ENCODE data around the gene TPSD1. TPM values are rescaled to one million over a fixed set of nuclear protein-coding genes. Genes with fewer than 3 reads are reported as not detected.
"Not testable (repeated sequence)": the region's sequence is repeated elsewhere in the genome, so short reads cannot be mapped to it uniquely, and the experiment has no call there.

The TPSD1 gene
- polyA plus RNA-seq, 3 donors, result 0.95 TPM; not detected in 2

DNA sequence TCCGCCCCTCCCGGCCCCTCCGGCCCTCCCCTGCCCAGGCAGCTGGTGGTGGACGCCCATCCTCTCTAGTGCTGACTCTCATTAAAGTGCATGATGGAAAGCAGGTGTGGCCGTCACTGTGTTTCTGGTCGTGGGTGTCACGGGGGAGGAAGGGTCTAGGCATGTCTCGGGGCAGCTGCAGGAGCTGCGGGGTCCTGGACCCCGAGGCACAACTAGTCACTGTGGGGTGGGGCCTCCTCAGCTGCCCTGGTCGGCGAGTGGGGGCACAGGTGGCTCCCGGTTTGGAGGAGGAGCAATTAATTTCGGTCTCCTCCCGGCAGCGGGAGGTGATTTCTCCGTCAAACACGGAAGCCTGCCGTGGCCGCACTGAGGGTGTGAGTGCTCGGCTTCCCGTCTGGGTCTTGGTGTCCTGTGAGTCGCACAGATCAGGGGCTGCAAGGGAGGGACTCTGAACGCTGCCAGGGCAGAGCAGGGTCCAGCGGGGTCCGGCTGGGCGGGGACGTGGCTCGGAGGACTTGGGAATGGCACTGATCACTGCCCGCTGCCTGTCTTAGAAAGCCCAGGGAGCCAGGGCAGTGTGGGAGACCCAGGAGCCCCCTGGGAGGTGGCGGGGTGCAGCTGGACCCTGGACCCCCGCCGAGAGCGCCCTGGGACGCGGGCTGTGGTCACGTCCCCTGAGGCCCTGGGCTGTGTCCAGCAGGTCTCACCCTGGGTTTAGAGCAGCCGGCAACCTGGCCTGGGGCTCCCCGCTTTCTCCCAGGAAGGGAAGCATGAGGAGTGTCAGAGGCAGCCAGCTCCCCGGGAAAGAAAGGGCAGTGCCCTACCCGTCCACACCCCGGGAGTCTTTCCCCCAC lies 3.3 kb downstream of the TPSD1 start:
- no peak for DNase-seq (ENCODE audit: extremely low read depth in 1 of 11, low read depth in 9 of 11, low spot score in 4 of 11)

- no peak for DNase-seq (ENCODE audit: extremely low read depth in 1 of 11, low read depth in 9 of 11, low spot score in 4 of 11)
Measured at GRCh38 chr16:1259760-1260068, 3.8 kb downstream of the TPSD1 start.

DNA sequence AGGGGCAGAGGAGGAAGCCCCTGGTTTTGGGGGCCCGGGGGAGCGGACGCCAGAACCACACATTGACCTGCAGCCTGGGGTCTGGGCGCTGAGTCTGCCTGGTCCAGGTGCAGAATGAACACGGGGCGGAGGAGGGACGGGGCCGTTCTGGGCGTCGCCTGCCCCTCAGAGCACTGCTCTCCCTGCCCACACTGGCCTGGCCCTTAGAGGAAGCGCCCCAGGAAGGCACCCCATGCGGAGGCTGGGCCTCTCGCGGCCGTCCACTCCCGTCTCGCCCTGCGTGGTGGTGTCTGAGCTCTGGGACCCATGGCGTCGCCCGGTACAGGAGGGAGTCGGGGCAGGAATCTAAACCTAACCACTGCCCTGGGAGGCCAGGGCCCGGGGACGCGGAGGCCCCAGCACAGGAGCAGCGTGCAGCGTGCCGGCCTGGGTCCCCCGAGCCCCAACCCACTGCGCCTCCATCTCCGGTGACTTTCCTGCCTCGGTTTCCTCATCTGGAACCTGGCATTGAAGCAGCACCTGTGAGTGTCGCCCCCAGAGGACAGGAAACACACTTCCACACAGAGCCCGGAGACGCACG lies 4.3 kb downstream of the TPSD1 start:
- DNase-seq (ENCODE audit: extremely low read depth in 1 of 11, low read depth in 9 of 11, low spot score in 4 of 11), result no peak

- no peak for DNase-seq (ENCODE audit: extremely low read depth in 1 of 11, low read depth in 9 of 11, low spot score in 4 of 11)
Measured at GRCh38 chr16:1261131-1261892, 5.4 kb downstream of the TPSD1 start.

DNA sequence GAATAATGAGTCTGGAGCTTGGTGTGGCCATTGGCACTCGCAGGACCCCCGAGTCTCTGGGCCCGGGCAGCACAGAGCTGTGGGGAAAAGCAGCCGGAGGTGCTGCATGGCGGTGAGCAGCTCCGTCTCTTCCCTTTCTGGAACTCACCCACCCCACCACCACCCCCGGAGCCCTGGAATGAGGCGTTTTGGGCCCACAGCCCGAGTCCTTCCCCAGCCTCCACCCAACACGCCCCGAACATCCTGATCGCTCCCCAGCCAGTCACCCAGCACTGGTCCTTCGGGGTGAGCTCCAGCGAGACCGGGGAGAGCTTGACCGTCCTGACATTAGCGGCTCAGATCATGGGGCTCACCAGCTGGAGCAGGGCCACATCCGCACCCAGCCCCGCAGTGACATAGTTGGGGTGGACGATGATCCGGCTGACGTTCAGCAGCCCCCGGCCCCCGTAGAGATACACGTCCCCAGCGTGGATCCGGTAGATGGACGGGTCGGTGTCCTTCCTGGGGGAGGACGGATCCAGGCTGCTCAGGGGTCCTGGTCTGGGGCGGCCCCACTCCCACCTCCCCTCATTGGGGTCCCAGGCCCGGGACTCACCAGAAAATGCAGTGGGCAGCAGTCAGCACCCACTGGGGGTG lies 6.5 kb downstream of the TPSD1 start:
- no peak for DNase-seq (ENCODE audit: extremely low read depth in 1 of 11, low read depth in 9 of 11, low spot score in 4 of 11)

DNA sequence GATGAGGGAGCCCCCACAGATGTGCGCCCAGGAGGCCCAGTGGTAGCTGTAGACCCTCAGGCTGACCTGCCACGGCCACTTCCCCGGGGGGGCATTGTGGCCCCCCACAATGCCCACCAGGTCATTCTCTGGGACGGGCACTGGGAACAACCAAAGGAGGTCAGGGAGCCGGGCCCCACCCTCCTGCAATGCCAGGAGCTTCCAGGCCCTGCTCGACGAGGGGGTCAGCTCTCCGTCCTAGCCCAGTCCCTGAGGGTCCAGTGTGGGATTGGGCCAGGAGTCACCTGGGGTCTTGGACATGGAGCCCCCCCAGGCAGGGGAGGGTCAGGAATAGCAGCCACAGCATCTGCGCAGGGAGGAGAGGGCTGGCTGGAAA lies 7.0 kb downstream of the TPSD1 start:
- no peak for DNase-seq (ENCODE audit: extremely low read depth in 1 of 11, low read depth in 9 of 11, low spot score in 4 of 11)

DNA sequence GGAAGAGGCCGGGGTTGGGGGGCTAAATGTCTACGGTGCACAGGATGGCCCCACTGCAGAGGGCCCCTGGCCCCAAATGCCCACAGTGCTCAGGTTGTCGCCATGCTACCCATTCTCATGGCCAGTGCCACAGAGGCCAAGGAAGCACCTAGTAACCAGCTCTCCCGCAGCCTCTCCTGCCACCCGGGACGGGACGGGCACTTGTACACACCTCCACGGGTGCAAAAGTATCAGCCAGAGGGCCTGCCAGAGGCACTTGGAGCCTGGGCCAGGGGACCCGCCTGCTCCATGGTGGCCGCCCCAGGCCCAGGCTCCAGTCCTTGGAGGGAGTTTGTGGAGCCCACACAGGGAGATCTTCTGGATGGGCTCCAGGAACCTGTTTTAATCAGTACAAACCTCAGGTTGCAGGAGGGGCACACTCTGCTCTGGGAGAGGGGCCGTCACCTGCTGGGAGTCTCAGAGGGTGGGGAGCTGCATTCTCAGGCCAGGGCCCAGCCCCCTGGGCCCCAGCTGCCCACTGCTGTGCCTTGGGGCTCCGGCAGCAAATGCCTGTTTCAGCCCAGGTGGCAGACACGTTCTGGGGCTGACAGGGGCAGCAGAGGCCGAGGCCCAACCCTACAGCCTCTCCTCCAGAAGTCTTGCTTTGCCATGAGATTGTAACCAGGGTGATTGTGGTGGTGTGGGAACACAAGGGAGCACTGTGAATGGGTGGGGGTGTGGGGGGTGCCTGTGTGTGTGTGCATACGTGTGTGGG lies 7.9 kb downstream of the TPSD1 start:
- DNase-seq (ENCODE audit: extremely low read depth in 1 of 11, low read depth in 9 of 11, low spot score in 4 of 11), result no peak

- DNase-seq (ENCODE audit: extremely low read depth in 1 of 11, low read depth in 9 of 11, low spot score in 4 of 11), result no peak
Measured at GRCh38 chr16:1264345-1265089, 8.6 kb downstream of the TPSD1 start.

DNA sequence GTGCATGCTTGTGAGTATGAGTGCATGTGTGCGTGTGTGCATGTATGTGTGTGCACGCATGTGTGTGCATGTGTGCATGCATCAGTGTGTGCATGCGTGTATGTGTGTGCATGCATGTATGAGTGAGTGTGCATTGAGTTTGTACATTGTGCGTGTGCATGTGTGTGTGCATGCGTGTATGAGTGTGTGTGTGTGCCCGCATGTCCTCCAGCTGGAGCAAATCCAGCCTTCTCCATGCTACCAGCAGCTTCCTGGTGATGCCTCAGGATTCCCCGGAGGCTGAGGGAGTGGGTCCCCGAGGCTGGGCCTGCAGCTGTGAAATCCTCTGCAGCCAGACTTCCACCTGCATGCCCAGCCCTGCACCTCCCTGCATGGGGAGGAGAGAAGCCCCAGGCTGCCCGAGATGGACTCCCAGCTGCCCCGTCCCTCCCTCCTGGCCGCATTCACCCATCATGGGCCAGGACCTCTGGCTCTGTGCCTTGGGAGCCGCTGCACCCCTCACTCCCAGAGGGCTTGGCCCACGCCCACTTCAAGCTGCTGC lies 9.3 kb downstream of the TPSD1 start:
- no peak for DNase-seq (ENCODE audit: extremely low read depth in 1 of 11, low read depth in 9 of 11, low spot score in 4 of 11)

GRCh38 chr16:1265826-1266225 lies 10.0 kb downstream of the TPSD1 start:
- DNase-seq (ENCODE audit: extremely low read depth in 1 of 11, low read depth in 9 of 11, low spot score in 4 of 11), result no peak

- DNase-seq (ENCODE audit: extremely low read depth in 1 of 11, low read depth in 9 of 11, low spot score in 4 of 11), result not testable (repeated sequence)
Measured at GRCh38 chr16:1269418-1269817, 13.5 kb downstream of the TPSD1 start.

DNA sequence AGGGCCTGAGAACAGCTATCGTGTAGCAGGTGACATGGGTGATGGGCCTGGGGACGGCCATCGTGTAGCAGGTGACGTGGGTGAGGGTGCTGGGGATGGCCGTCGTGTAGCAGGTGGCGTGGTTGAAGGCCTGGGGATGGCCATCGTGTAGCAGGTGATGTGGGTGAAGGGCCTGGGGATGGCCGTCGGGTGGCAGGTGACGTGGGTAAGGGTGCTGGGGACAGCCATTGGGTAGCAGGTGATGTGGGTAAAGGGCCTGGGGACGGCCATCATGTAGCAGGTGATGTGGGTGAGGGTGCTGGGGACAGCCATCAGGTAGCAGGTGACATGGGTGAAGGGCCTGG lies 15.5 kb downstream of the TPSD1 start:
- no peak for DNase-seq (ENCODE audit: extremely low read depth in 1 of 11, low read depth in 9 of 11, low spot score in 4 of 11)

GRCh38 chr16:1271724-1272413 lies 16.0 kb downstream of the TPSD1 start:
- DNase-seq (ENCODE audit: extremely low read depth in 1 of 11, low read depth in 9 of 11, low spot score in 4 of 11), result not testable (repeated sequence)

- DNase-seq (ENCODE audit: extremely low read depth in 1 of 11, low read depth in 9 of 11, low spot score in 4 of 11), result no peak
Measured at GRCh38 chr16:1272453-1273198, 16.8 kb downstream of the TPSD1 start.

GRCh38 chr16:1273816-1274215 lies 17.9 kb downstream of the TPSD1 start:
- DNase-seq (ENCODE audit: extremely low read depth in 1 of 11, low read depth in 9 of 11, low spot score in 4 of 11), result no peak

DNA sequence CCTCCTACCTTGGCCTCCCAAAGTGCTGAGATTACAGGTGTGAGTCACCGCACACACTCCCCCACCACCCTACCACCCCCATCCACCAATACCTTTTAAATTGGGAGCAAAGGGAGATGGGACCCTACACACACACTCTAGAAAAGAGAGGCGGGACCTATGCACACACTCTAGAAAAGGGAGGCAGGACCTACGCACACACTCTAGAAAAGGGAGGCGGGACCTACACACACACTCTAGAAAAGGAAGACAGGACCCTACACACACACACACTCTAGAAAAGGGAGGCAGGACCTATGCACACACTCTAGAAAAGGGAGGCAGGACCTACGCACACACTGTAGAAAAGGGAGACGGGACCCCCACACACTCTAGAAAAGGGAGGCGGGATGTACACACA lies 18.9 kb downstream of the TPSD1 start:
- no peak for DNase-seq (ENCODE audit: extremely low read depth in 1 of 11, low read depth in 9 of 11, low spot score in 4 of 11)
